AG04449 (cell line): ENCODE data around the gene COL6A3.

Experiments
- CTCF ChIA-PET: fragments of 350-600 bp; formaldehyde crosslinking; extraction: SDS; loops from one replicate; lab custom pipeline; 2021; ENCODE audit warnings: antibody characterized with exemption; lab: Yijun Ruan, JAX
- POLR2A ChIA-PET: fragments of 400-600, 350-600 bp; formaldehyde crosslinking; extraction: SDS; loops from one replicate; lab custom pipeline; 2020; ENCODE audit warnings: antibody characterized with exemption, inconsistent platforms; lab: Yijun Ruan, JAX
- DNase-seq: peaks from one replicate; pipeline ENCODE4 v3.0.0-alpha.2; 2010; ENCODE audit warnings: low read depth, low spot score
- H3K4me3 ChIP-seq: 2 replicates; pipeline ENCODE4 v1.5.1; 2011; ENCODE audit warnings: low read depth, mild to moderate bottlenecking, control low read depth, low read length
- TF ChIP-seq, protein P1 (sequence below): IDR thresholded peaks from one replicate; pipeline ENCODE4 v1.5.1; 2011; ENCODE audit warnings: mild to moderate bottlenecking, moderate library complexity, low read length, control low read depth, inconsistent platforms; ENCODE audit not compliant: insufficient read depth; ENCODE audit errors: missing control alignments

The COL6A3 gene

DNA sequence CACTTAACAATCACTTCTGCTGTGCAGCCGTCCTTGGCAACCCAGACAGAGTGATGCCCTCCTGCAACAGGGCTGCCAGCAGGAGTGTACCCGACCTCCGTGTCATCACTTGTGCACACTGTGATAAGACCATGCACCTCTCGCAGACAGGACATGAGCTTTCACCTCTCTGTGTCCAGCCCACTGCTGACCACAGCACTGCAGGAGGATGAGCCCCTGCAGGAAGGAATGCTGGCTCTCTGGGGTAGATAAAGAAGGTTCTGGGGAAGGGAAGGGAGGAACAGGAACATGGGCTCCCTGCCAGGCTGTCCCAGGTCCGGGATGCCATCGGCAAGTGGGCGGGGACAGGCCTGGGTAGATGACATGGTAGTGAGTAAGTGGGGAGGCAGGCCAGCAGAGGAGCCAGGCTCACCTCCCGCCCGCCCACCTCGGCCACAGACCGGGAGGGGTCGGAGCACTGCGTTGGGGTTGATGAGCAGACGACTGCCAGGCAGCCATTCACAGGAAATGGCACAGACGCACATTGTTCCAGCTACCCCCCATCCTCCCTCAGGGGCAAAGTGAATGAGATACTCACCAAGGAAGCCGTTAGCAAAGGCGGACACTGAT lies 18.6 kb upstream of the COL6A3 start:
- peak overlapping the region; percentile 18 for H3K4me3 ChIP-seq
- DNase-seq: no peak
- ChIA-PET POLR2A (interaction anchor here (1.0 to 9.9 kb wide), 6 partner anchors 9 to 68 kb away, joined by 4 to 76 read pairs (median 6); partner anchors contain the start of gene COL6A3), CTCF (interaction anchor here (0.8 to 13.6 kb wide), 9 partner anchors 9 to 126 kb away, joined by 3 to 200 read pairs (median 5); partner anchors contain the start of gene COL6A3)
- TF ChIP-seq, protein P1, sequence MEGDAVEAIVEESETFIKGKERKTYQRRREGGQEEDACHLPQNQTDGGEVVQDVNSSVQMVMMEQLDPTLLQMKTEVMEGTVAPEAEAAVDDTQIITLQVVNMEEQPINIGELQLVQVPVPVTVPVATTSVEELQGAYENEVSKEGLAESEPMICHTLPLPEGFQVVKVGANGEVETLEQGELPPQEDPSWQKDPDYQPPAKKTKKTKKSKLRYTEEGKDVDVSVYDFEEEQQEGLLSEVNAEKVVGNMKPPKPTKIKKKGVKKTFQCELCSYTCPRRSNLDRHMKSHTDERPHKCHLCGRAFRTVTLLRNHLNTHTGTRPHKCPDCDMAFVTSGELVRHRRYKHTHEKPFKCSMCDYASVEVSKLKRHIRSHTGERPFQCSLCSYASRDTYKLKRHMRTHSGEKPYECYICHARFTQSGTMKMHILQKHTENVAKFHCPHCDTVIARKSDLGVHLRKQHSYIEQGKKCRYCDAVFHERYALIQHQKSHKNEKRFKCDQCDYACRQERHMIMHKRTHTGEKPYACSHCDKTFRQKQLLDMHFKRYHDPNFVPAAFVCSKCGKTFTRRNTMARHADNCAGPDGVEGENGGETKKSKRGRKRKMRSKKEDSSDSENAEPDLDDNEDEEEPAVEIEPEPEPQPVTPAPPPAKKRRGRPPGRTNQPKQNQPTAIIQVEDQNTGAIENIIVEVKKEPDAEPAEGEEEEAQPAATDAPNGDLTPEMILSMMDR: peak; percentile 58

DNA sequence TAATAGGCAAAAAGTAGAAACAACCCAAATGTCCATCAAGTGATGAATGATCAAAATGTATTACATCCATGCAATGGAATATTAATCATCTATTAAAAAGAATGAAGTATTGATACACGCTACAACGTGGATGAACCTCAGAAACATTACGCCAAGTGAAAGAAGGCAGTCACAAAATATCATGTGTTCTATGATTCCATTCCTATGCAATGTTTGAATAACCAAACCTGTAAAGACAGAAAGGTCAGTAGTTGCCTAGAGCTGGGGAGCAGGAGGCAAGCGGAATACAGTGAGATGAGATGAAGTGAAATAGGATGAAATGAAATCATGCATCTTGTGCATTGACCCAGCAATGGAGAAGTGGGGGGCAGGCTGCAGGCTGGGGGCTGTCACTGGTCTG lies 17.9 kb upstream of the COL6A3 start:
- TF ChIP-seq, protein P1: no peak
- no peak overlapping the region for H3K4me3 ChIP-seq
- ChIA-PET CTCF (interaction anchor here (0.8 to 13.6 kb wide), 8 partner anchors 10 to 66 kb away, joined by 3 to 200 read pairs (median 6); partner anchors contain the start of gene COL6A3), POLR2A (interaction anchor here (0.5 to 9.9 kb wide), 5 partner anchors 10 to 34 kb away, joined by 4 to 76 read pairs (median 6); partner anchors contain the start of gene COL6A3)
- no peak for DNase-seq

DNA sequence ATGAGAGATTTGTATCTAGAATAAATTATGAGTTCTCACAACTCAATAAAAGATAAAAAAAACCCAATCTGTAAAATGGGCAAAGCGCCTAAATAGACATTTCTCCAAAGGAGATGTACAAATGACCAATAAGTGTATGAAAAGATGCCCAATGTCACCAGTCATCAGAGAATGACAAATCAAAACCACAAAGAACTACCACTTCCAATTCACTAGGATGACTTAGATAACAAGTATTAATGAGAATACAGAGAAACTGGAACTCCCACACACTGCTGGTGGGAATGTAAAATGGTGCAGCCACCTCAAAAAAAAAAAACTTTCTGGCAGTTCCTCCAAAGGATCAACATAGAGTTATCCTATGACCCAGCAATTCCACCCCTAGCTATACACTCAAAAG lies 17.4 kb upstream of the COL6A3 start:
- TF ChIP-seq, protein P1: no peak
- CTCF ChIA-PET: interaction anchor here (1.1 to 13.6 kb wide), 7 partner anchors 11 to 44 kb away, joined by 3 to 200 read pairs (median 4); partner anchors contain the start of gene COL6A3
- POLR2A ChIA-PET: interaction anchor here (0.5 to 9.9 kb wide), 3 partner anchors 19 to 35 kb away, joined by 4 to 76 read pairs (median 10); partner anchors contain the start of gene COL6A3
- no peak overlapping the region for H3K4me3 ChIP-seq
- DNase-seq: peak; percentile 87

DNA sequence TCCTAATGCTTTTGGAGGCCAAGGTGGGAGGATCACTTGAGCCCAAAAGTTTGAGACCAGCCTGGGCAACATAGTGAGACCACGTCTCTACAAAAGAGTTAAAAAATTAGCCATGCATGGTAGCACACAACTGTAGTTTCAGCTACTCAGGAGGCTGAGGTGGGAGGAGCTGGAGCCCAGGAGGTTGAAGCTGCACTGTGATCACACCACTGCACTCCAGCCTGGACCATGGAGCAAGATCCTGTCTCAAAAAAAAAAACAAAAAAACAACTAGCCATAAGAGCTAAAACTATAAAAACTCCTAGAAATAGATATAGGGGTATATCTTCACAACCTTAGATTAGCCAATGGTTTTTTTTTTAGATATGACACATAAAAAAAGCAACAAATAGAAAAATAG lies 16.9 kb upstream of the COL6A3 start:
- TF ChIP-seq, protein P1: no peak
- CTCF ChIA-PET: interaction anchor here (1.1 to 13.6 kb wide), 8 partner anchors 13 to 45 kb away, joined by 3 to 200 read pairs (median 4); partner anchors contain the start of gene COL6A3
- POLR2A ChIA-PET: interaction anchor here (0.6 to 9.9 kb wide), 3 partner anchors 11 to 25 kb away, joined by 3 to 76 read pairs (median 10); partner anchors contain the start of gene COL6A3
- no peak for DNase-seq
- H3K4me3 ChIP-seq: no peak overlapping the region

DNA sequence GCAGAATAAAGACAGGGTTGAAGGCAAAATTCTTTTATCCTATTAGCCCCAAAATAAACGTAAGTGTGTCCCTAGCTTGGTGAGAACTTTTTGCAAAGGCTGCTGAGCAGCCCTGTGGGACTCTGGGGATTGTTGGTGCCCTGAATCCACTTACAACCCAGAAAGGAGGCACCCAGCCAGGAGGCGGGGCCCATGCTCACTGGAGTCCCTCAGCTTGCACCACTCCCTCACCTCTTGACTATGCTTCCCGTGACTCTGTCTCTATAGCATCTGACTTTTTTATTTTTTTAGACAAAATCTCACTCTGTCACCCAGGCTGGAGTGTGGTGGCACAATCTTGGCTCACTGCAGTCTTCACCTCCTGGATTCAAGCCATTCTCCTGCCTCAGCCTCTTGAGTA lies 15.8 kb upstream of the COL6A3 start:
- DNase-seq: no peak
- POLR2A ChIA-PET: interaction anchor here (1.3 to 9.9 kb wide), 2 partner anchors 18 to 36 kb away, joined by 10 to 76 read pairs; partner anchors contain the start of gene COL6A3
- TF ChIP-seq, protein P1: no peak
- CTCF ChIA-PET: interaction anchor here (1.2 to 13.6 kb wide), 5 partner anchors 12 to 142 kb away, joined by 3 to 200 read pairs (median 13); partner anchors contain the start of gene COL6A3
- H3K4me3 ChIP-seq: no peak overlapping the region
